ENCODE measurements around the gene AGBL3. TPM values are rescaled to one million over a fixed set of nuclear protein-coding genes. Genes with fewer than 3 reads are reported as not detected.
A peak's percentile ranks its signal among the peaks of the same experiment; 100 is the strongest.

Gene AGBL3
- total RNA-seq, 2 experiments from 2014 or later, result 2.2 to 2.5 TPM

DNA sequence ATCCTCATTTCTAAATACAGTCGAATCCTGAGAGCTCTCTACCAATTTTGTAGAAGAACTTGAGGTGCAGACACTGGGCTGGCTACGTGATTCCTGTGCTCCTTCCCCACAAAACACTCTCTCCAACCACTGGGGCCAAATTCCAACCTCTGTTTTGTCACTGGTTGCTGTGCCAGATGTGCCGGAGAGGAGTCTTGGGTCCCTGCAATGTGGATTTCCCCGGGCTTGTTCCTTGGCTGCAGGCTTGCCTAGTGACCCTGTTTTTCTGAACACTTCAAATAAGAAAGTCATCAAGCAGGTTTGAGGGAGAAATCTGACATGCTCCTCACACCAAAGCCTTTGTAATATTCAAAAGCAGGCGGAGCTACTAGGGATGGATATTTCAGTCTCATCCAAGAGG lies 44.4 kb upstream of the AGBL3 start:
- intact Hi-C loops (cut with DNase I, micrococcal nuclease), result no loop called here
- H3K9me3 Mint-ChIP-seq, result no peaks in the 10 kb centered on the region
- H3K36me3 ChIP-seq (ENCODE audit: insufficient read depth, low read length), result no peaks in the 10 kb centered on the region
- H3K36me3 Mint-ChIP-seq (ENCODE audit: low read depth), result no peaks in the 10 kb centered on the region
- peaks cover 16% of the 10 kb centered on the region for H3K4me1 Mint-ChIP-seq (ENCODE audit: low read depth)
- H3K27ac ChIP-seq (ENCODE audit: low read depth in 1 of 2, low read length in 2 of 2), result no peak overlapping the region
- POLR2A ChIA-PET, result no interaction called here
- H3K27me3 Mint-ChIP-seq, result no peaks in the 10 kb centered on the region
- no peak overlapping the region for H3K4me3 Mint-ChIP-seq
- H3K9me3 ChIP-seq (ENCODE audit: control insufficient read depth in 1 of 2, insufficient read depth in 1 of 2, low read length in 2 of 2), result no peaks in the 10 kb centered on the region
- ATAC-seq (ENCODE audit: poor library complexity) (no peak), DNase-seq (no peak)
- H3K4me3 ChIP-seq (ENCODE audit: low read length), result no peak overlapping the region
- H3K27ac Mint-ChIP-seq, result no peak overlapping the region
- H3K4me1 ChIP-seq (ENCODE audit: insufficient read depth, low read length), result no peaks in the 10 kb centered on the region
- no peaks in the 10 kb centered on the region for H3K27me3 ChIP-seq (ENCODE audit: control insufficient read depth in 1 of 2, insufficient read depth in 2 of 2, low read length in 2 of 2)
- TF ChIP-seq, protein P1, sequence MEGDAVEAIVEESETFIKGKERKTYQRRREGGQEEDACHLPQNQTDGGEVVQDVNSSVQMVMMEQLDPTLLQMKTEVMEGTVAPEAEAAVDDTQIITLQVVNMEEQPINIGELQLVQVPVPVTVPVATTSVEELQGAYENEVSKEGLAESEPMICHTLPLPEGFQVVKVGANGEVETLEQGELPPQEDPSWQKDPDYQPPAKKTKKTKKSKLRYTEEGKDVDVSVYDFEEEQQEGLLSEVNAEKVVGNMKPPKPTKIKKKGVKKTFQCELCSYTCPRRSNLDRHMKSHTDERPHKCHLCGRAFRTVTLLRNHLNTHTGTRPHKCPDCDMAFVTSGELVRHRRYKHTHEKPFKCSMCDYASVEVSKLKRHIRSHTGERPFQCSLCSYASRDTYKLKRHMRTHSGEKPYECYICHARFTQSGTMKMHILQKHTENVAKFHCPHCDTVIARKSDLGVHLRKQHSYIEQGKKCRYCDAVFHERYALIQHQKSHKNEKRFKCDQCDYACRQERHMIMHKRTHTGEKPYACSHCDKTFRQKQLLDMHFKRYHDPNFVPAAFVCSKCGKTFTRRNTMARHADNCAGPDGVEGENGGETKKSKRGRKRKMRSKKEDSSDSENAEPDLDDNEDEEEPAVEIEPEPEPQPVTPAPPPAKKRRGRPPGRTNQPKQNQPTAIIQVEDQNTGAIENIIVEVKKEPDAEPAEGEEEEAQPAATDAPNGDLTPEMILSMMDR (IDR thresholded peaks at IDR 0.05), result no peak
- CTCF ChIA-PET, result no interaction called here

DNA sequence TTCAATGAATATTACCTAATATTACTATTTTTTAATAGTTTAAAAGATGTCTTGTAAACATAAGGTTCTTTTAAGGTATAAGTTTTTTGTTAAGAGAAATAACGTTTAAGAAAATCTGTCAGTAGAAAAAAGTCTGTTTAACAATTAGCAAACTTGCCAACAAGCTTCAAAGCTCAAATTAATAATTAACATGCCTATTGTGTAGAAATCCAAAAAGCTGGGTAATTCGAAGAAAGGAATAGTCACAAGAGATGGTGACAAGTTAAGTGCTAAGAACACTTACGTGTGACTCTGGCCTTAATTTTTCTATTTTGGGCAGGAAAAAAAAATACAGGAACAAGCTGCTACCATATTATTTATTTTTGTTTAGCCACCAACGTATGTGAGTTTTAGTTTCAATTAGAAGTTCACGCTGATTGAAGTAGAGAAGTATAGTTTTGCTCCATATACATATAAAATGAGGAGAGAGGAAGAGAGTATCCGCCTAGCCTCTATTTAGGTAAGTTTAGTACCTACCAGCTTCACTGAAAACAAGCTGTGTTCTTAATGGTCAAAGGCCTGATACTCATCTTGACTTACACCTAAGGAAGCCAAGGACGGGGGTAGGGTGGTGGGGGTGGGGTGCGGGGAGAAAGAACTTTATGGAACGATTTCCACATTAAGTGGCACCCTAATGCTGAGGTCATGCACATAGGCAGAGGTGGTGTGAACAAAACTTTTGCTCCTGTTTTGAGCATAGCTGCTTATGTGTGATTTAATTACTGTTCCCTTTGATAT lies 43.4 kb upstream of the AGBL3 start:
- DNase-seq (no peak), ATAC-seq (ENCODE audit: poor library complexity) (no peak)
- Mint-ChIP-seq H3K9me3 (no peaks in the 10 kb centered on the region), H3K4me1 (ENCODE audit: low read depth) (peaks cover 18% of the 10 kb centered on the region), H3K27me3 (no peaks in the 10 kb centered on the region), H3K36me3 (ENCODE audit: low read depth) (no peaks in the 10 kb centered on the region), H3K4me3 (no peak overlapping the region), H3K27ac (no peak overlapping the region)
- intact Hi-C loops (cut with DNase I, micrococcal nuclease), result no loop called here
- Histone ChIP-seq H3K36me3 (ENCODE audit: insufficient read depth, low read length) (no peaks in the 10 kb centered on the region), H3K4me1 (ENCODE audit: insufficient read depth, low read length) (no peaks in the 10 kb centered on the region), H3K9me3 (ENCODE audit: control insufficient read depth in 1 of 2, insufficient read depth in 1 of 2, low read length in 2 of 2) (no peaks in the 10 kb centered on the region), H3K27ac (ENCODE audit: low read depth in 1 of 2, low read length in 2 of 2) (no peak overlapping the region), H3K27me3 (ENCODE audit: control insufficient read depth in 1 of 2, insufficient read depth in 2 of 2, low read length in 2 of 2) (no peaks in the 10 kb centered on the region), H3K4me3 (ENCODE audit: low read length) (no peak overlapping the region)
- POLR2A ChIA-PET, result no interaction called here
- TF ChIP-seq, protein P1 (IDR thresholded peaks at IDR 0.05), result no peak
- CTCF ChIA-PET, result no interaction called here

DNA sequence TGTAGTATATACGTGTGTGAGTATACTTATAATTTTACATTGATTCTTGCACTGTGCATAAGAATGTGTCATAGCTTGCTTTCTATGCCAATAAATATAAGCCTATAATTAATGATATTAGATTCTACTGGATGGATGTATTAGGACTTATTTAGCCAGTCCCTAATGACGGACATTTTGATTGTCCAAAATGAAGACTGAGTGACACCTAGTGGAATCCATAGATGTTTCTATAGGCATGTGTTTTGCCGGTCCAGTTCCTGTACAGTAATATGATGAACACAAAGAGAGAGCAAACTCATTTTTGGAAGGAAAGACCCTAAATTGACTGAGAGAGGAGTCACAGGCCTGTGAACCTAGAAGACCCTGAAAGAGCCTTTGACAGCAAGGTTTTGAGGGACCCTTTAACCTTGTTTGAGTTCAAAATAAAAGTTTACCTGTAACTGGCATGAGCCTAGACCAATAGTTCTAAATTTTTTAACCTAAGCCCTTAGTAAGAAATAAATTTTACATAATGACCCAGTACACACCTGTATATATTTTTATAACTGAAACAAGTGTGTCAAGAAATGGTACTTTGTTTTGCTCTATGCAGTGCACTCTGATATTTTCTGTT lies 42.4 kb upstream of the AGBL3 start:
- H3K4me3 Mint-ChIP-seq, result no peak overlapping the region
- no peaks in the 10 kb centered on the region for H3K27me3 Mint-ChIP-seq
- TF ChIP-seq, protein P1 (IDR thresholded peaks at IDR 0.05), result peak; percentile 24
- H3K27ac Mint-ChIP-seq, result no peak overlapping the region
- no peaks in the 10 kb centered on the region for H3K27me3 ChIP-seq (ENCODE audit: control insufficient read depth in 1 of 2, insufficient read depth in 2 of 2, low read length in 2 of 2)
- DNase-seq, result peak in 3 of 14 experiments; percentile 6 to 10 (median 8)
- H3K9me3 Mint-ChIP-seq, result no peaks in the 10 kb centered on the region
- intact Hi-C loops (cut with DNase I, micrococcal nuclease), result no loop called here
- no peak for ATAC-seq (ENCODE audit: poor library complexity)
- no peaks in the 10 kb centered on the region for H3K9me3 ChIP-seq (ENCODE audit: control insufficient read depth in 1 of 2, insufficient read depth in 1 of 2, low read length in 2 of 2)
- no peaks in the 10 kb centered on the region for H3K36me3 ChIP-seq (ENCODE audit: insufficient read depth, low read length)
- H3K27ac ChIP-seq (ENCODE audit: low read depth in 1 of 2, low read length in 2 of 2), result no peak overlapping the region
- H3K36me3 Mint-ChIP-seq (ENCODE audit: low read depth), result no peaks in the 10 kb centered on the region
- ChIA-PET POLR2A (no interaction called here), CTCF (interaction anchor here (0.5 kb wide), 1 partner anchor 581 kb away, joined by 3 read pairs; no protein-coding TSS in a partner anchor)
- H3K4me1 Mint-ChIP-seq (ENCODE audit: low read depth), result peaks cover 18% of the 10 kb centered on the region
- no peak overlapping the region for H3K4me3 ChIP-seq (ENCODE audit: low read length)
- no peaks in the 10 kb centered on the region for H3K4me1 ChIP-seq (ENCODE audit: insufficient read depth, low read length)
